Astrocyte (in vitro differentiated cells and primary cell): Measurements from ENCODE around the gene OPCML.

ENCODE experiments used
- EZH2 ChIP-seq: IDR thresholded peaks from 2 replicates; pipeline ENCODE4 v1.6.1; 2012; ENCODE audit warnings: mild to moderate bottlenecking, low read length, inconsistent platforms; ENCODE audit not compliant: insufficient read depth
- TF ChIP-seq, protein P1 (sequence below): IDR thresholded peaks from 2 replicates; pipeline ENCODE4 v1.5.1; 2011; ENCODE audit warnings: low read depth, mild to moderate bottlenecking, inconsistent platforms, low read length, moderate library complexity; ENCODE audit not compliant: insufficient read depth

GRCh38 chr11:132987936-132988335, 544.4 kb downstream of the OPCML start:
- TF ChIP-seq, protein P1, sequence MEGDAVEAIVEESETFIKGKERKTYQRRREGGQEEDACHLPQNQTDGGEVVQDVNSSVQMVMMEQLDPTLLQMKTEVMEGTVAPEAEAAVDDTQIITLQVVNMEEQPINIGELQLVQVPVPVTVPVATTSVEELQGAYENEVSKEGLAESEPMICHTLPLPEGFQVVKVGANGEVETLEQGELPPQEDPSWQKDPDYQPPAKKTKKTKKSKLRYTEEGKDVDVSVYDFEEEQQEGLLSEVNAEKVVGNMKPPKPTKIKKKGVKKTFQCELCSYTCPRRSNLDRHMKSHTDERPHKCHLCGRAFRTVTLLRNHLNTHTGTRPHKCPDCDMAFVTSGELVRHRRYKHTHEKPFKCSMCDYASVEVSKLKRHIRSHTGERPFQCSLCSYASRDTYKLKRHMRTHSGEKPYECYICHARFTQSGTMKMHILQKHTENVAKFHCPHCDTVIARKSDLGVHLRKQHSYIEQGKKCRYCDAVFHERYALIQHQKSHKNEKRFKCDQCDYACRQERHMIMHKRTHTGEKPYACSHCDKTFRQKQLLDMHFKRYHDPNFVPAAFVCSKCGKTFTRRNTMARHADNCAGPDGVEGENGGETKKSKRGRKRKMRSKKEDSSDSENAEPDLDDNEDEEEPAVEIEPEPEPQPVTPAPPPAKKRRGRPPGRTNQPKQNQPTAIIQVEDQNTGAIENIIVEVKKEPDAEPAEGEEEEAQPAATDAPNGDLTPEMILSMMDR: no peak
- TF ChIP-seq EZH2: no peak
